CD14-positive monocyte (primary cell): ENCODE measurements around the gene TFG. TPM values are rescaled to one million over a fixed set of nuclear protein-coding genes. Genes with fewer than 3 reads are reported as not detected.

ENCODE experiments used
- DNase-seq, 3 donors: peaks; one replicate each; pipeline ENCODE4 v3.0.0-alpha.2; 2011 to 2022
- H2AFZ ChIP-seq: 2 replicates; pipeline ENCODE4 v1.6.0; 2012; ENCODE audit warnings: mild to moderate bottlenecking, low read depth, low read length, inconsistent platforms; ENCODE audit not compliant: insufficient read depth, poor library complexity, severe bottlenecking
- H3K27ac ChIP-seq, 2 donors: 1 replicate in 1 of 2; 2 replicates in 1 of 2; pipeline ENCODE4 v1.5.1; 2012 to 2013; ENCODE audit warnings: low read length in 2 of 2, control low read depth in 1 of 2, inconsistent platforms in 1 of 2, low read depth in 1 of 2, mild to moderate bottlenecking in 1 of 2
- H3K27me3 ChIP-seq, 2 donors: one replicate each; pipeline versions ENCODE4 v1.6.0 to v1.6.1; 2011 to 2013; ENCODE audit warnings: low read length in 2 of 2; ENCODE audit not compliant: control insufficient read depth in 2 of 2, insufficient read depth in 2 of 2
- H3K36me3 ChIP-seq, 2 donors: replicated peaks in 1 of 2; 1 replicate in 1 of 2; 2 replicates in 1 of 2; pipeline versions ENCODE4 v1.5.1 to v1.6.1; 2012 to 2013; ENCODE audit warnings: low read length in 2 of 2, control low read depth in 1 of 2, inconsistent platforms in 1 of 2, mild to moderate bottlenecking in 1 of 2; ENCODE audit not compliant: insufficient read depth in 2 of 2, control insufficient read depth in 1 of 2
- H3K4me1 ChIP-seq, 2 donors: 1 replicate in 1 of 2; 2 replicates in 1 of 2; pipeline versions ENCODE4 v1.5.1 to v1.6.1; 2012 to 2013; ENCODE audit warnings: low read length in 2 of 2, control low read depth in 1 of 2, inconsistent platforms in 1 of 2, mild to moderate bottlenecking in 1 of 2, moderate library complexity in 1 of 2; ENCODE audit not compliant: insufficient read depth in 2 of 2, control insufficient read depth in 1 of 2
- H3K4me2 ChIP-seq: replicated peaks from 2 replicates; pipeline ENCODE3; 2012; ENCODE audit warnings: low read length, moderate library complexity, mild to moderate bottlenecking; ENCODE audit not compliant: poor library complexity, severe bottlenecking; ENCODE audit errors: extremely low read depth
- H3K4me3 ChIP-seq, 3 experiments: fragments of 200-600 bp in 1 of 3; sonication (generic) in 1 of 3; replicated peaks in 1 of 3; 1 replicate in 2 of 3; 2 replicates in 1 of 3; pipeline ENCODE4 v1.5.1; 2011 to 2013; ENCODE audit warnings: low read length in 3 of 3, mild to moderate bottlenecking in 3 of 3, control low read depth in 2 of 3, low read depth in 2 of 3, inconsistent platforms in 1 of 3, moderate library complexity in 1 of 3
- H3K79me2 ChIP-seq: 2 replicates; pipeline ENCODE4 v1.6.0; 2012; ENCODE audit warnings: mild to moderate bottlenecking, control low read depth, inconsistent platforms, low read length, moderate library complexity; ENCODE audit not compliant: insufficient read depth
- H3K9ac ChIP-seq: 2 replicates; pipeline ENCODE4 v1.6.0; 2017; ENCODE audit warnings: low read length, mild to moderate bottlenecking; ENCODE audit not compliant: insufficient read depth, poor library complexity, severe bottlenecking
- H3K9me3 ChIP-seq, 2 donors: replicated peaks in 1 of 2; 1 replicate in 1 of 2; 2 replicates in 1 of 2; pipeline versions ENCODE4 v1.5.1 to v1.6.1; 2012 to 2013; ENCODE audit warnings: low read length in 2 of 2, control low read depth in 1 of 2; ENCODE audit not compliant: control insufficient read depth in 1 of 2, insufficient read depth in 1 of 2
- H4K20me1 ChIP-seq: 2 replicates; pipeline ENCODE4 v1.6.0; 2012; ENCODE audit warnings: mild to moderate bottlenecking, low read length, control low read depth, moderate library complexity; ENCODE audit not compliant: insufficient read depth
- H3K27ac Mint-ChIP-seq, 7 donors: one replicate each; pipeline ENCODE4 v1.8.0; 2020; ENCODE audit warnings: mild to moderate bottlenecking in 7 of 7, mixed read lengths in 7 of 7, moderate library complexity in 6 of 7, inconsistent platforms in 2 of 7
- H3K27me3 Mint-ChIP-seq, 3 donors: one replicate each; pipeline ENCODE4 v1.8.0; 2021 to 2022; ENCODE audit warnings: low read depth in 3 of 3, mild to moderate bottlenecking in 3 of 3, mixed read lengths in 3 of 3, moderate library complexity in 3 of 3, inconsistent platforms in 1 of 3
- H3K36me3 Mint-ChIP-seq, 2 donors: one replicate each; pipeline ENCODE4 v1.8.0; 2020; ENCODE audit warnings: mixed read lengths in 2 of 2, inconsistent platforms in 1 of 2, mild to moderate bottlenecking in 1 of 2
- H3K4me1 Mint-ChIP-seq: one replicate; pipeline ENCODE4 v1.8.0; 2020; ENCODE audit warnings: mild to moderate bottlenecking, mixed read lengths
- H3K4me3 Mint-ChIP-seq, 2 donors: one replicate each; pipeline ENCODE4 v1.8.0; 2020; ENCODE audit warnings: mild to moderate bottlenecking in 2 of 2, mixed read lengths in 2 of 2, moderate library complexity in 1 of 2
- H3K9me3 Mint-ChIP-seq, 7 donors: one replicate each; pipeline ENCODE4 v1.8.0; 2020 to 2022; ENCODE audit warnings: mixed read lengths in 7 of 7, mild to moderate bottlenecking in 6 of 7, moderate library complexity in 6 of 7, inconsistent platforms in 2 of 7
- CTCF ChIP-seq: fragments of 200-600 bp; IDR thresholded peaks from one replicate; pipeline ENCODE4 v1.8.0; 2022; ENCODE audit warnings: antibody characterized with exemption, mild to moderate bottlenecking
- WGBS: methylation state at CpG from one replicate; pipeline ENCODE4 v1.1.5; 2013; ENCODE audit warnings: missing lambda C conversion rate; ENCODE audit not compliant: insufficient coverage; 5-methylcytosine and 5-hydroxymethylcytosine counted together
- intact Hi-C, 2 donors: fragments of 100-400 bp; cut with micrococcal nuclease; formaldehyde crosslinking; loops; one replicate each; pipeline versions ENCODE4 v1.15.0 to v1.15.1; 2023
- polyA plus RNA-seq, 3 donors: library from polyadenylated mRNA; depleted of rRNA in 1 of 3; unstranded in 2 of 3; stranded (reverse) in 1 of 3; fragments of 300-500 nt in 2 of 3; fragments of >200 nt in 1 of 3; fragmentation: Illumina TruSeq in 2 of 3; gene quantifications; 1 replicate in 2 of 3; 2 replicates in 1 of 3; pipeline ENCODE4 v1.2.3, GENCODE V29; 2012 to 2021

Gene TFG
- polyA plus RNA-seq, 3 donors = 37.9 to 51.2 (median 44.8) TPM

- H3K79me2 ChIP-seq = no peaks in the 10 kb centered on the region
- no peaks in the 10 kb centered on the region for H3K36me3 Mint-ChIP-seq
- H3K9me3 Mint-ChIP-seq = no peaks in the 10 kb centered on the region
- H3K27me3 Mint-ChIP-seq = peaks cover 0 to 3% (median 0%) of the 10 kb centered on the region in 3 donors
- H2AFZ ChIP-seq = no peak overlapping the region
- H3K4me1 ChIP-seq = no peaks in the 10 kb centered on the region
- no peak overlapping the region for H3K9ac ChIP-seq
- no peak for TF ChIP-seq CTCF
- no peak overlapping the region for H3K4me3 ChIP-seq
- H3K27ac ChIP-seq = no peak overlapping the region
- intact Hi-C loops = no loop called here
- H3K4me1 Mint-ChIP-seq = no peaks in the 10 kb centered on the region
- 100% methylated on average over 2 of the region's 2 CpGs for WGBS
- H3K4me2 ChIP-seq = no peak overlapping the region
- H3K4me3 Mint-ChIP-seq = no peak overlapping the region
- H3K36me3 ChIP-seq = no peaks in the 10 kb centered on the region
- no peak for DNase-seq
- H3K9me3 ChIP-seq = peaks cover 0 to 3% of the 10 kb centered on the region in 2 donors
- no peak overlapping the region for H3K27ac Mint-ChIP-seq
- no peaks in the 10 kb centered on the region for H3K27me3 ChIP-seq
- H4K20me1 ChIP-seq = no peaks in the 10 kb centered on the region
These were observed 56.8 kb downstream of the TFG start for GRCh38 chr3:100766069-100766468.

- no peaks in the 10 kb centered on the region for H3K36me3 ChIP-seq
- no peak overlapping the region for H2AFZ ChIP-seq
- no peak overlapping the region for H3K27ac ChIP-seq
- no peak overlapping the region for H3K4me3 ChIP-seq
- Mint-ChIP-seq H3K27ac (no peak overlapping the region), H3K36me3 (no peaks in the 10 kb centered on the region), H3K4me1 (no peaks in the 10 kb centered on the region), H3K9me3 (peaks cover 0 to 5% (median 0%) of the 10 kb centered on the region in 7 donors), H3K4me3 (no peak overlapping the region), H3K27me3 (peaks cover 0 to 3% (median 0%) of the 10 kb centered on the region in 3 donors)
- no peaks in the 10 kb centered on the region for H3K79me2 ChIP-seq
- TF ChIP-seq CTCF = no peak
- no peaks in the 10 kb centered on the region for H4K20me1 ChIP-seq
- no peaks in the 10 kb centered on the region for H3K27me3 ChIP-seq
- H3K4me2 ChIP-seq = no peak overlapping the region
- H3K4me1 ChIP-seq = no peaks in the 10 kb centered on the region
- H3K9me3 ChIP-seq = peaks cover 0 to 3% of the 10 kb centered on the region in 2 donors
- DNase-seq = no peak
- WGBS = 100% methylated on average over 3 of the region's 3 CpGs
- intact Hi-C loops = no loop called here
- no peak overlapping the region for H3K9ac ChIP-seq
These were observed 60.4 kb downstream of the TFG start for GRCh38 chr3:100769693-100770092.
